Keratinocyte (primary cell): Measurements from ENCODE around the gene LY6G6D. TPM values are rescaled to one million over a fixed set of nuclear protein-coding genes. Genes with fewer than 3 reads are reported as not detected.

Experiments
- DNase-seq: peaks from one replicate; pipeline ENCODE4 v3.0.0-alpha.2; 2011; ENCODE audit warnings: low read depth, missing footprints, low spot score
- FAIRE-seq: peaks from 2 replicates; lab custom pipeline; 2011; peaks lifted over from hg19 to GRCh38; lab: Jason Lieb, UNC
- H2AFZ ChIP-seq: 2 replicates; pipeline ENCODE4 v1.6.0; 2012; ENCODE audit warnings: low read length, control low read depth, inconsistent platforms; ENCODE audit not compliant: control insufficient read depth
- H3K27ac ChIP-seq: 2 replicates; pipeline ENCODE4 v1.5.1; 2011; ENCODE audit warnings: low read length; ENCODE audit not compliant: control insufficient read depth, insufficient read depth
- H3K27me3 ChIP-seq: 3 replicates; pipeline ENCODE4 v1.6.0; 2011; ENCODE audit warnings: low read length; ENCODE audit not compliant: control insufficient read depth, insufficient read depth; ENCODE audit errors: extremely low read depth
- H3K36me3 ChIP-seq, 2 experiments: 2 replicates in 1 of 2; 3 replicates in 1 of 2; pipeline ENCODE4 v1.5.1; 2011; ENCODE audit warnings: low read length in 2 of 2, mild to moderate bottlenecking in 1 of 2; ENCODE audit not compliant: control insufficient read depth in 2 of 2, insufficient read depth in 2 of 2; ENCODE audit errors: extremely low read depth in 1 of 2
- H3K4me1 ChIP-seq: 3 replicates; pipeline ENCODE4 v1.5.1; 2011; ENCODE audit warnings: low read length; ENCODE audit not compliant: control insufficient read depth, insufficient read depth; ENCODE audit errors: extremely low read depth
- H3K4me2 ChIP-seq: 3 replicates; pipeline ENCODE4 v1.6.0; 2011; ENCODE audit warnings: low read depth, low read length; ENCODE audit not compliant: control insufficient read depth, insufficient read depth; ENCODE audit errors: extremely low read depth
- H3K4me3 ChIP-seq, 3 experiments: fragments of 200-600 bp in 1 of 3; sonication (generic) in 1 of 3; 2 replicates in 2 of 3; 3 replicates in 1 of 3; pipeline ENCODE4 v1.5.1; 2011 to 2016; ENCODE audit warnings: low read length in 3 of 3, mild to moderate bottlenecking in 3 of 3, control low read depth in 2 of 3, inconsistent platforms in 1 of 3, low read depth in 1 of 3, mixed read lengths in 1 of 3, mixed run types in 1 of 3, moderate library complexity in 1 of 3; ENCODE audit not compliant: control insufficient read depth in 2 of 3, insufficient read depth in 2 of 3; ENCODE audit errors: extremely low read depth in 1 of 3
- H3K79me2 ChIP-seq: 2 replicates; pipeline ENCODE4 v1.6.0; 2012; ENCODE audit warnings: low read length; ENCODE audit not compliant: control insufficient read depth, insufficient read depth
- H3K9ac ChIP-seq: 3 replicates; pipeline ENCODE4 v1.6.0; 2011; ENCODE audit warnings: low read length; ENCODE audit not compliant: control insufficient read depth, insufficient read depth; ENCODE audit errors: extremely low read depth
- H3K9me1 ChIP-seq: 3 replicates; pipeline ENCODE4 v1.6.0; 2011; ENCODE audit warnings: low read length; ENCODE audit not compliant: control insufficient read depth, insufficient read depth; ENCODE audit errors: extremely low read depth
- H3K9me3 ChIP-seq: 2 replicates; pipeline ENCODE4 v1.5.1; 2012; ENCODE audit warnings: low read depth, low read length; ENCODE audit not compliant: control insufficient read depth
- H4K20me1 ChIP-seq: 3 replicates; pipeline ENCODE4 v1.6.0; 2011; ENCODE audit warnings: low read length; ENCODE audit not compliant: control insufficient read depth, insufficient read depth; ENCODE audit errors: extremely low read depth
- CTCF ChIP-seq, 3 experiments: IDR thresholded peaks in 1 of 3; conservative IDR thresholded peaks in 1 of 3; optimal IDR thresholded peaks in 1 of 3; 2 replicates in 2 of 3; 3 replicates in 1 of 3; pipeline versions ENCODE3 to v1.5.1; 2011; ENCODE audit warnings: low read length in 3 of 3, mild to moderate bottlenecking in 3 of 3, moderate library complexity in 2 of 3, control low read depth in 1 of 3, inconsistent platforms in 1 of 3; ENCODE audit not compliant: insufficient read depth in 2 of 3; ENCODE audit errors: extremely low read depth in 1 of 3
- EZH2 ChIP-seq: IDR thresholded peaks from one replicate; pipeline ENCODE4 v1.6.1; 2012; ENCODE audit warnings: inconsistent platforms, mild to moderate bottlenecking, low read length, moderate library complexity
- dilution Hi-C: fragments of 300-500 bp; cut with MboI; formaldehyde crosslinking; loops from one replicate; pipeline ENCODE4 v1.7.0; 2020; ENCODE audit warnings: low sequenced_read_pairs; ENCODE audit not compliant: extremely low pct_ligation_motif_present
- polyA plus RNA-seq, 5 experiments: library from polyadenylated mRNA; depleted of rRNA in 3 of 5; stranded (reverse) in 3 of 5; stranded (forward) in 1 of 5; unstranded in 1 of 5; fragments of >200 nt; gene quantifications; 1 replicate in 1 of 5; 2 replicates in 3 of 5; 3 replicates in 1 of 5; pipeline versions ENCODE4 v1.2.1 to v1.2.3, GENCODE V29; 2011 to 2012; ENCODE audit warnings: missing spikeins in 2 of 5, low read depth in 1 of 5, low replicate concordance in 1 of 5

The LY6G6D gene
- polyA plus RNA-seq, 1 donor (not counting 4 experiments of a cell fraction or from before 2014, with no cell fraction given): 0.33 TPM

GRCh38 chr6:31736021-31736767, 21.0 kb downstream of the LY6G6D start, which contains the start of gene CLIC1:
Gene CLIC1, minus strand, starts transcription at chr6:31736530. Its CDS starts 230 bp downstream, at chr6:31736300.
- peaks cover 39% of the 10 kb centered on the region for H3K79me2 ChIP-seq
- H2AFZ ChIP-seq: peak within 1 kb of the TSS; percentile 67
- no peaks in the 10 kb centered on the region for H3K9me3 ChIP-seq

GRCh38 chr6:31736768-31737314, 21.7 kb downstream of the LY6G6D start:
- peaks cover 2% of the 10 kb centered on the region for H3K9me1 ChIP-seq
- peaks cover 42% of the 10 kb centered on the region for H3K4me1 ChIP-seq

More at GRCh38 chr6:31736021-31736767, 21.0 kb downstream of the LY6G6D start, which contains the start of gene CLIC1:
- Histone ChIP-seq H3K27ac (peak within 1 kb of the TSS; percentile 96), H3K4me3 (peak within 1 kb of the TSS; percentile 62 to 88 (median 66)), H3K4me2 (peak within 1 kb of the TSS; percentile 84), H4K20me1 (peaks cover 14% of the 10 kb centered on the region), H3K36me3 (peaks cover 21 to 34% of the 10 kb centered on the region in 2 experiments), H3K27me3 (no peaks in the 10 kb centered on the region), H3K9ac (peak within 1 kb of the TSS; percentile 90), H3K9me1 (peaks cover 2% of the 10 kb centered on the region), H3K4me1 (peaks cover 42% of the 10 kb centered on the region)
- DNase-seq (peak; percentile 59), FAIRE-seq (no peak)
- dilution Hi-C loops: no loop called here
- no peak for TF ChIP-seq CTCF (optimal IDR thresholded peaks at IDR 0.05 in 1 of 3, IDR thresholded peaks at IDR 0.05 in 1 of 3, conservative IDR thresholded peaks at IDR 0.05 in 1 of 3; ENCODE audit: extremely low read depth in 1 of 3, insufficient read depth in 2 of 3, low read length in 3 of 3)
- no peak for TF ChIP-seq EZH2

More at GRCh38 chr6:31736768-31737314, 21.7 kb downstream of the LY6G6D start:
- Histone ChIP-seq H3K27ac (peak overlapping the region; percentile 96), H3K9ac (peak overlapping the region; percentile 90), H3K4me3 (peak overlapping the region; percentile 62 to 88 (median 66)), H2AFZ (peak overlapping the region; percentile 64), H4K20me1 (peaks cover 14% of the 10 kb centered on the region), H3K36me3 (peaks cover 17 to 29% of the 10 kb centered on the region in 2 experiments), H3K9me3 (no peaks in the 10 kb centered on the region), H3K27me3 (no peaks in the 10 kb centered on the region), H3K4me2 (peak overlapping the region; percentile 84), H3K79me2 (peaks cover 39% of the 10 kb centered on the region)
- no peak for DNase-seq
- FAIRE-seq: no peak
- TF ChIP-seq EZH2 (no peak), CTCF (optimal IDR thresholded peaks at IDR 0.05 in 1 of 3, IDR thresholded peaks at IDR 0.05 in 1 of 3, conservative IDR thresholded peaks at IDR 0.05 in 1 of 3; ENCODE audit: extremely low read depth in 1 of 3, insufficient read depth in 2 of 3, low read length in 3 of 3) (no peak)
- dilution Hi-C loops: no loop called here
